GM23248 (cell line): ENCODE measurements around the gene ANGPTL4. TPM values are rescaled to one million over a fixed set of nuclear protein-coding genes. Genes with fewer than 3 reads are reported as not detected.

ENCODE experiments used
- DNase-seq: peaks from one replicate; pipeline ENCODE4 v3.0.0-alpha.2; 2015
- H2AFZ ChIP-seq: fragments of 200-600 bp; sonication (generic); 2 replicates; pipeline ENCODE4 v1.6.1; 2016; ENCODE audit warnings: antibody characterized with exemption
- H3F3A ChIP-seq: fragments of 200-600 bp; sonication (generic); 2 replicates; pipeline ENCODE4 v1.6.1; 2016; ENCODE audit warnings: mild to moderate bottlenecking, antibody characterized with exemption, mixed run types; ENCODE audit not compliant: insufficient read depth
- H3K27ac ChIP-seq: fragments of 200-600 bp; sonication (generic); 2 replicates; pipeline ENCODE4 v1.5.1; 2016; ENCODE audit warnings: mild to moderate bottlenecking
- H3K27me3 ChIP-seq: fragments of 200-600 bp; sonication (generic); replicated peaks from 2 replicates; pipeline ENCODE4 v1.6.1; 2016; ENCODE audit warnings: mild to moderate bottlenecking; ENCODE audit not compliant: insufficient read depth
- H3K36me3 ChIP-seq: fragments of 200-600 bp; sonication (generic); 2 replicates; pipeline ENCODE4 v1.6.1; 2016; ENCODE audit warnings: low read depth, mild to moderate bottlenecking
- H3K4me1 ChIP-seq: fragments of 200-600 bp; sonication (generic); 2 replicates; pipeline ENCODE4 v1.6.1; 2016; ENCODE audit warnings: mild to moderate bottlenecking; ENCODE audit not compliant: insufficient read depth
- H3K4me2 ChIP-seq: fragments of 200-600 bp; sonication (generic); one replicate; pipeline ENCODE4 v1.6.1; 2016; ENCODE audit warnings: mild to moderate bottlenecking; ENCODE audit not compliant: unreplicated experiment
- H3K4me3 ChIP-seq: fragments of 200-600 bp; sonication (generic); 2 replicates; pipeline ENCODE4 v1.5.1; 2016; ENCODE audit warnings: mild to moderate bottlenecking
- H3K79me2 ChIP-seq: fragments of 200-600 bp; sonication (generic); 2 replicates; pipeline ENCODE4 v1.6.1; 2016; ENCODE audit warnings: mild to moderate bottlenecking; ENCODE audit not compliant: insufficient read depth
- H3K9ac ChIP-seq: fragments of 200-600 bp; sonication (generic); 2 replicates; pipeline ENCODE4 v1.6.1; 2016; ENCODE audit warnings: mild to moderate bottlenecking
- H3K9me2 ChIP-seq: fragments of 200-600 bp; sonication (generic); 2 replicates; pipeline ENCODE4 v1.6.1; 2016; ENCODE audit warnings: mixed run types, mild to moderate bottlenecking, moderate library complexity; ENCODE audit not compliant: insufficient read depth
- H3K9me3 ChIP-seq: fragments of 200-600 bp; sonication (generic); one replicate; pipeline ENCODE4 v1.6.1; 2017; ENCODE audit warnings: low read depth
- H4K20me1 ChIP-seq: fragments of 200-600 bp; sonication (generic); 2 replicates; pipeline ENCODE4 v1.6.0; 2016; ENCODE audit not compliant: insufficient read depth
- EZH2 ChIP-seq: fragments of 200-600 bp; sonication (generic); IDR thresholded peaks from 2 replicates; pipeline ENCODE4 v1.6.1; 2018; ENCODE audit warnings: antibody characterized with exemption, mild to moderate bottlenecking; ENCODE audit not compliant: insufficient read depth, poor library complexity, severe bottlenecking
- EZH2phosphoT487 ChIP-seq: fragments of 200-600 bp; sonication (generic); IDR thresholded peaks from 2 replicates; pipeline ENCODE4 v1.6.1; 2018; ENCODE audit warnings: antibody characterized with exemption, moderate library complexity, mild to moderate bottlenecking, low read depth; ENCODE audit not compliant: insufficient read depth
- WGBS, 2 experiments: methylation state at CpG; one replicate each; pipeline ENCODE4 v1.1.6; 2015 to 2017; ENCODE audit warnings: low lambda C conversion rate in 2 of 2, low coverage in 1 of 2; ENCODE audit errors: missing lambda C conversion rate in 2 of 2; 5-methylcytosine and 5-hydroxymethylcytosine counted together
- in situ Hi-C: fragments of 300-500 bp; cut with MboI; formaldehyde crosslinking; loops from 2 replicates; pipeline ENCODE4 v1.15.0; 2020
- polyA plus RNA-seq: library from polyadenylated mRNA; unstranded; fragments of >200 nt; fragmentation: Nextera tagmentation; extraction: Ambion mirVana; gene quantifications from 2 replicates; pipeline ENCODE4 v1.2.1, GENCODE V29; 2016
- total RNA-seq: library from RNA; depleted of rRNA; stranded (reverse); fragments of >200 nt; shearing (Covaris generic); gene quantifications from 2 replicates; pipeline ENCODE4 v1.2.3, GENCODE V29; 2014

The ANGPTL4 gene
- total and polyA plus RNA-seq, 2 experiments from 2014 or later: 13.1 to 37.9 TPM

GRCh38 chr19:8333767-8334457 is 30.0 kb upstream of the ANGPTL4 start:
- Histone ChIP-seq H3K9me2 (no peaks in the 10 kb centered on the region), H2AFZ (no peak overlapping the region), H3K9me3 (no peaks in the 10 kb centered on the region), H3K9ac (no peak overlapping the region), H3K4me3 (no peak overlapping the region), H4K20me1 (no peaks in the 10 kb centered on the region), H3F3A (no peaks in the 10 kb centered on the region), H3K4me2 (no peak overlapping the region), H3K79me2 (no peaks in the 10 kb centered on the region), H3K4me1 (no peaks in the 10 kb centered on the region), H3K27ac (no peak overlapping the region), H3K27me3 (peaks cover 12% of the 10 kb centered on the region), H3K36me3 (no peaks in the 10 kb centered on the region)
- in situ Hi-C loops: no loop called here
- WGBS, 2 experiments: 7 to 10% methylated on average over 43 to 47 of the region's 48 CpGs
- no peak for DNase-seq
- TF ChIP-seq EZH2 (peak; percentile 53), EZH2phosphoT487 (0 out of 2 replicates have a peak, but pooled peaks have one; percentile 7)

DNA sequence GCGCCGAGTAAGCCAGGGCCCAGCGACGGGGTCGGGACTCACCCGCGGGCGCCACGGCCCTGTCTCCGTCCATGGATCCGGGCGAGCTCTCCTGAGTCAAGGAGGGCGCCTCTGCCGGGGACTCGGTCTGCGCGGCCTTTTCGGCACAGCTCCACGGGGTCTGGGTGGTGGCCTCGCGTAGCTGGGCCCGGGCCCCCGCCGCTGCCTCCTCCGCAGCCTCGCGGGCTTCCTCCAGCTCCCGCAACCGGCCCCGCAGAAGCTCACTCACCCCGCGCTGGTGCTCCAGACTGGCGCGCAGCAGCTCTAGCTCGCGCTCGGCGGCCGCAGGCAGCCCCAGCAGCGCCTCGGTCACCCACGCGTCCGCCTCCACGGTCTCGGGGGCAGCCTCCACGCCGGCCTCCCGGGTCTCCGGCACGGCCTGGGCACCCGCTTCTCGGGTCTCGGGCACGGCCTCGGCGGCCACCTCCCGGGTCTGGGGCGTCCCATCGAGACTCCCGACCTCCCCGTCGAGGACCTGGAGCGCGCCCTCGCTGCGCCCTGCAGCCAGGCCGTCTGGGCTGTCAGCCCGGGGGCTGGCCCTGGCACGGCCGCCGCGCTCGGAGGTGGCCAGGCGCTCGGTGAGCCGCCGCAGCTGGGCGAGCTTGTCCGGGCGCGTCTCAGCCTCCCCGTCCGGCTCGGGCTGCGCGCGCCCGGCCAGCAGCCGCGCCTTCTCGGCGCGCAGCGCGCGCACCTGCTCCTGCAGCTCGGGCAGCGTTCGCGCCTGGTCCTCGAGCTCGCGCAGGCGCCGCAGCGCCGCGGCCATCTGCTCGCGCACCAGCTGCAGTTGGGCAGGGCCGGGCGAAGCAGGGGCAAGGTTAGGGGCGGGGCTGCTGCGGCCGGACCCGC is 29.3 kb upstream of the ANGPTL4 start:
- in situ Hi-C loops: no loop called here
- Histone ChIP-seq H2AFZ (peak overlapping the region; percentile 52; the same call in 1 of the 2 replicates), H3F3A (no peaks in the 10 kb centered on the region), H3K4me1 (no peaks in the 10 kb centered on the region), H3K4me2 (peak overlapping the region; percentile 65), H3K4me3 (peak overlapping the region; percentile 55), H3K27me3 (peaks cover 12% of the 10 kb centered on the region), H3K27ac (no peak overlapping the region), H3K36me3 (no peaks in the 10 kb centered on the region), H4K20me1 (no peaks in the 10 kb centered on the region), H3K9ac (no peak overlapping the region), H3K79me2 (no peaks in the 10 kb centered on the region), H3K9me2 (no peaks in the 10 kb centered on the region), H3K9me3 (no peaks in the 10 kb centered on the region)
- WGBS, 2 experiments: 1 to 3% methylated on average over 78 to 80 of the region's 117 CpGs
- no peak for TF ChIP-seq EZH2
- TF ChIP-seq EZH2phosphoT487: no peak
- peak; percentile 83 for DNase-seq

DNA sequence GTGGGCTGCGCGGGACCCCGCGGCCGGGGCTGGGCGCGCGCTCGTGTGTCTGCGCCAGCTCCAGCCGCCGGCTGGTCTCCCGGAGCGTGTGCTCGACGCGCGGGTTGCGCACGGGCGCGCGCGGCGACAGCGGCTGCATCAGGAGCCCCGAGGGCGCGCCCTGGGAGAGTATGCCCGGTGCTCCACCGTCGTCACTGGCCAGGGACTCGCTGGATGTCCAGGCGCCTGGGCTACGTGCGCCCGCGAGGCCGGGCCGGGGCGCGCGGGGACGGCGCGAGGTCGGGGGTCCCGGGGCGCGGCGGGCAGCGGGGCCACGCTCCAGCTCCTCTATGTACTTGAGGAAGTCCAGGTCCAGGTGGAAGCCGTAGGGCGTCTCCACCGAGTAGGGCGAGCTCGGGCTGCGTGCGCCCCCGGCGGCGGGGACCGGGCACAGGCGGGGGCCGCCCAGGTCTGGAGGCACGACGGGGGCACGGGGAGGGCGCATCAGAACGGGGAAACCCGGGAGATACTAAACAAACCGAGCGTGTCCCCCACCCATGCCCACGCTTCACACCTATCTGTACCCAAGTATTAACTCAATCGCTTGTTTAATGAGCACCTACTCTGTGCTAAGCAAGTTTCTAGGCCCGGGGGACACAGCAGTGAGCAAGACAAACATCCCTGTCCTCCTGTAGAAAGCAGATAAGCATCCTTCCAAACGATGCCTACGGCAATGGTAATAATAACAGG is 28.4 kb upstream of the ANGPTL4 start:
- H2AFZ ChIP-seq: no peak overlapping the region; the same call in 1 of the 2 replicates
- WGBS, 2 experiments: 5 to 8% methylated on average over 45 to 47 of the region's 79 CpGs

GRCh38 chr19:8336072-8336569 is 27.8 kb upstream of the ANGPTL4 start:
- Histone ChIP-seq H3K36me3 (no peaks in the 10 kb centered on the region), H3F3A (no peaks in the 10 kb centered on the region), H3K4me3 (no peak overlapping the region), H3K9me3 (no peaks in the 10 kb centered on the region), H3K27me3 (peaks cover 12% of the 10 kb centered on the region), H3K79me2 (no peaks in the 10 kb centered on the region), H3K4me1 (no peaks in the 10 kb centered on the region), H3K27ac (no peak overlapping the region), H3K4me2 (no peak overlapping the region), H3K9me2 (no peaks in the 10 kb centered on the region), H4K20me1 (no peaks in the 10 kb centered on the region), H3K9ac (no peak overlapping the region), H2AFZ (no peak overlapping the region)
- no peak for TF ChIP-seq EZH2
- TF ChIP-seq EZH2phosphoT487: no peak
- WGBS, 2 experiments: 27 to 30% methylated on average over 27 of the region's 27 CpGs
- in situ Hi-C loops: no loop called here
- no peak for DNase-seq

More for the DNA sequence above, 28.4 kb upstream of the ANGPTL4 start:
- no peaks in the 10 kb centered on the region for H3K4me1 ChIP-seq
- in situ Hi-C loops: no loop called here
- DNase-seq: peak; percentile 12
- no peaks in the 10 kb centered on the region for H3K9me3 ChIP-seq
- H4K20me1 ChIP-seq: no peaks in the 10 kb centered on the region
- H3K27me3 ChIP-seq: peaks cover 12% of the 10 kb centered on the region
- no peak for TF ChIP-seq EZH2phosphoT487
- no peak for TF ChIP-seq EZH2
- H3K9ac ChIP-seq: no peak overlapping the region
- peak overlapping the region; percentile 55 for H3K4me3 ChIP-seq
- H3F3A ChIP-seq: no peaks in the 10 kb centered on the region
- H3K27ac ChIP-seq: no peak overlapping the region
- no peaks in the 10 kb centered on the region for H3K9me2 ChIP-seq
- H3K36me3 ChIP-seq: no peaks in the 10 kb centered on the region
- H3K79me2 ChIP-seq: no peaks in the 10 kb centered on the region
- peak overlapping the region; percentile 55 for H3K4me2 ChIP-seq
